C4-2B (cell line): Measurements from ENCODE around the gene PGBD5.
A peak's percentile ranks its signal among the peaks of the same experiment; 100 is the strongest.

Experiments used
- H3K27ac ChIP-seq: fragments of 450-650 bp; 2 replicates; pipeline ENCODE4 v1.5.1; 2017
- ZFX ChIP-seq: fragments of 450-650 bp; IDR thresholded peaks from 2 replicates; pipeline ENCODE4 v1.6.1; 2017
- TF ChIP-seq, protein P1 (sequence below): fragments of 450-650 bp; conservative IDR thresholded peaks from 2 replicates; pipeline ENCODE4 v1.5.1; 2017; ENCODE audit warnings: mild to moderate bottlenecking

PGBD5 gene

DNA sequence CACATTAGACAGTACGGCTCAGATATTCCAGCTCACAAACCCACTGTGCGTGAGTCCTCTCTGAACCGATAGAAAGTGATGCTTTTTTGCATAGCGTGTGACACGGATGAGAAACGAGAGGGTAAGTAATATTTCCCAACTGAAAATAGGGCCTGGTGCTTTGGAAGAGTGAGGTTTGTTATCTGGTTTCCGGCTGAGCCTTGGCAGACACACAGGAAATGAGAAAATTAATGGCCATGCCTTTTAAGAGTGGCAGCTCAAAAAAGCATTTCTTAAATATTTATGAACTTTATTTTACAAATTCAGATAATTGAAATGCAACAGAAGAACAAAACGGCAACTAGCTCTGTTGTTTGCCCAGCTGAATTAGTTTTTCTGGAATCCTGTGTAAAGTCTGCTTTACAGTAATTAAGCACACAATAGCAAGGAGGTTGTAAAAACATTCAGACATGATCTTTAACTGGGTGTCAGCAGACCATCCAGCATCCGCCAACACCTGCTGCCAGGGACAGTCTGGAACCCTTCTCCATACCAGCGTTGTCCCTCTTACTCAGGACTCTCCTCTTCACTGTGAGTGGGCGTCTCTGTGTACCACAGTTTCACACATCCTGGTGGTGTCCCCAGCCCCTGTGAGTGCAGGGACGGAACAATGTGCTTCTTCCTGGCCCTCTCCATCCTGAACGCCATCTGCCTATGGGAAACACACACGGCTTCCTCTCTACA, 155.4 kb downstream of the PGBD5 start:
- no peak overlapping the region for H3K27ac ChIP-seq
- TF ChIP-seq, protein P1, sequence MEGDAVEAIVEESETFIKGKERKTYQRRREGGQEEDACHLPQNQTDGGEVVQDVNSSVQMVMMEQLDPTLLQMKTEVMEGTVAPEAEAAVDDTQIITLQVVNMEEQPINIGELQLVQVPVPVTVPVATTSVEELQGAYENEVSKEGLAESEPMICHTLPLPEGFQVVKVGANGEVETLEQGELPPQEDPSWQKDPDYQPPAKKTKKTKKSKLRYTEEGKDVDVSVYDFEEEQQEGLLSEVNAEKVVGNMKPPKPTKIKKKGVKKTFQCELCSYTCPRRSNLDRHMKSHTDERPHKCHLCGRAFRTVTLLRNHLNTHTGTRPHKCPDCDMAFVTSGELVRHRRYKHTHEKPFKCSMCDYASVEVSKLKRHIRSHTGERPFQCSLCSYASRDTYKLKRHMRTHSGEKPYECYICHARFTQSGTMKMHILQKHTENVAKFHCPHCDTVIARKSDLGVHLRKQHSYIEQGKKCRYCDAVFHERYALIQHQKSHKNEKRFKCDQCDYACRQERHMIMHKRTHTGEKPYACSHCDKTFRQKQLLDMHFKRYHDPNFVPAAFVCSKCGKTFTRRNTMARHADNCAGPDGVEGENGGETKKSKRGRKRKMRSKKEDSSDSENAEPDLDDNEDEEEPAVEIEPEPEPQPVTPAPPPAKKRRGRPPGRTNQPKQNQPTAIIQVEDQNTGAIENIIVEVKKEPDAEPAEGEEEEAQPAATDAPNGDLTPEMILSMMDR = no peak
- TF ChIP-seq ZFX = no peak

DNA sequence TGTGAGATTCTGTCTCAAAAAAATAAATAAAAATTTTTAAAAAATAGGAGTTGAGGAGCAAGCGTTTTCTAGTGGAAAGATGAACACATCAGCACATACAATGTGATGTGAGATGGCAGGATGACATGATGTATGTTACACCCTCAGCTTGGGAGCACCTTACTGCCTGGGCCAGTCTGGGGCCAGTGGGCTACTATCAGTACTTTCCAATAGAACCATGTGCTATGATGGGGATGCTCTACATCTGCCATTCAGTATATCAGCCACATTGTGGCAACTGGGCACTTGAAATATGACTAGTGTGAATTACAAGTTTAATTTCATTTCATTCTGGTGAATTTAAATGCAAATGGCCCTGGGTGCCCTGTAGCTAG, 156.0 kb downstream of the PGBD5 start:
- no peak for TF ChIP-seq ZFX
- TF ChIP-seq, protein P1 = no peak
- no peak overlapping the region for H3K27ac ChIP-seq

DNA sequence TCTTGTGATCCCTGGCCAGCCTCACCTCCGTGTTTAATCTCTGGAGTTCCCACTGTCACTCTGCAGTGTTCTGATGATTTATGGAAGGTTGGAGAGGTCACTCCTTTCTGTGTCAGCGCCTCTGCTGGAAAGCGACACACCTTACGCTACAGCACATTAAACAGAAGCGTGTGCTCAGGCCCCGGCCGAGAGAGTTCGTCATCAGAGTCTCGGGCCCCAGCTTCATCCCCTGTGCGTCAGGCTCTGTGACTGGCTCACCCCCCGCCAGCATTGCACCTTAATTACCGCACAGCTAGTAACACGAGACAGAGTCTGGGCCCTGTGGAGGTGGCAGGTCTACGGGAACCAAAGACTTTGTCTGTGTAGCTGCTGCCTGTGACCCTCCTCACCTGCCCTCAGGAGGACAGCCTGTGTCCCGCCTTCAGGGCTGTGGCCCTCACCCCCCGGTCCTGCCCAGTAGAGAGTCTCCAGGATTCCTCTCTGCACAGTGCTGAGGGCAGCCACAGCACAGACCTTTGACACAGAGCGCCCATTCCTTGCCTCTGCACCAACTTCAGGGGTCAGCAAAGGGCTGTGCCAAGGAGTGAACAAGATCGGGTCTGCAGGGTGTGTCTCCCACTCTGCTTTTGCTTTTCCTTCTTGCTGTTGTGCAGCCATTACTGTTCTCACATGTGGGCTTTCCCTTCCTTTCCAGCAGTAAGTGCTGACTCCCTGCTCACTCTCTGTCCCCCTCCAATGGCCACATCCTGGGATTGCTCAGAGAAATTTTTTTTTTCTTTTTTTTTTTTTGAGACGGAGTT, 157.6 kb downstream of the PGBD5 start:
- peak overlapping the region; percentile 12; the same call in 1 of the 2 replicates for H3K27ac ChIP-seq
- TF ChIP-seq, protein P1 = peak; percentile 85
- no peak for TF ChIP-seq ZFX

DNA sequence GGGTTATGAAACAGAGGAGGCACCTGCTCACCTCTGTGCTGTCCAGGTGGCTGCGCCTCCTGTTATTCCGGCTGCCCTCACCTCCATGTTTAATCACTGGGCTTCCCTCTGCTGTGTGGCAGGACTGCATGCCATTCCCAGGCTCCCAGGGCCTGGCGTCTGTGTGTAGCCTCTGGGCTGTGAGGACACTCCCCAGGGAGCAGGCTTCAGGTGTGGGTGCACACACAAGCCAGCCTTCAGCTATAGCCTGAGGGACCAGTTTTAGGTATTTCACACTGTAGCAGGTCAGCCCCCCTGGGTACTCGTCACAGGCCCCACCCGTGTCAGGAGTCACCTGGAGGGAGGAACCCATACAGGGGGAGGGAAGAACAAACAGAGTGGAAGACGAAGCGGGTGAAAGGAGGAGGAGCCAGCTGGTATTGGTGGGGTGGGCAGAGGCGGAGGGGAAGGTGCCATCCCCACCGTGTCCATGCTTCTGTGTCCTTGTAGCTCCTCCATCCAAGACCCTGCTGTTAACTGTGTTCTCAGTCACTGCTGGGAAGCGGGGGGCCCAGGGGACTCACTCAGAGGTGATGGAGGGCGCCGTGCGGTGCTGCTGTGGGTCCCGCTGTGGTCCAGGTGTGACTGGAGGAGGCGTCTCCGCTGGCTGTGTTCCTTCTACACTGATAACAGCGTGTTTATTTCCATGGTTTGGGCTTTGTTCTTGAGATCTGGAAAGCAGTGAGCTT, 158.6 kb downstream of the PGBD5 start:
- TF ChIP-seq ZFX = no peak
- TF ChIP-seq, protein P1 = no peak
- no peak overlapping the region for H3K27ac ChIP-seq

DNA sequence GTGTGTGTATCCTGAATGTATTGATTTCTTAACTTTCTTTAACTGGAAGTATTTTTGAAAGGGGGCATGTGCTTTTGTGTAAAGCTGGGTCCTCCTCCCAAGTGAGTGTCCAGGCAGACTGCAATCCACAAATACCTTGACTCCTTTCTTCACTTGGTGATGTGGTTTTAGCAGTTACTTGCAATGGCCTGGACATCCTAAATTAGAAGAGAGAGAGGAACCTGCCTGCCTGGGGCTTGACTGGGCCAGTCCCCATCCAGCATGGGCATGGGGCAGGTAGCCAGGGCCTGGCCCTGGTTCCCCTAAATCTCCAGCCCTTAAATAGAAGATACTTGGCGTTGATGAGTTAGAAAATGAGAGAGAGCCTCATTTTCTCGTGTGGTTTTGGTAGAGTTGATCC, 159.7 kb downstream of the PGBD5 start:
- TF ChIP-seq, protein P1 = no peak
- no peak for TF ChIP-seq ZFX
- H3K27ac ChIP-seq = no peak overlapping the region

DNA sequence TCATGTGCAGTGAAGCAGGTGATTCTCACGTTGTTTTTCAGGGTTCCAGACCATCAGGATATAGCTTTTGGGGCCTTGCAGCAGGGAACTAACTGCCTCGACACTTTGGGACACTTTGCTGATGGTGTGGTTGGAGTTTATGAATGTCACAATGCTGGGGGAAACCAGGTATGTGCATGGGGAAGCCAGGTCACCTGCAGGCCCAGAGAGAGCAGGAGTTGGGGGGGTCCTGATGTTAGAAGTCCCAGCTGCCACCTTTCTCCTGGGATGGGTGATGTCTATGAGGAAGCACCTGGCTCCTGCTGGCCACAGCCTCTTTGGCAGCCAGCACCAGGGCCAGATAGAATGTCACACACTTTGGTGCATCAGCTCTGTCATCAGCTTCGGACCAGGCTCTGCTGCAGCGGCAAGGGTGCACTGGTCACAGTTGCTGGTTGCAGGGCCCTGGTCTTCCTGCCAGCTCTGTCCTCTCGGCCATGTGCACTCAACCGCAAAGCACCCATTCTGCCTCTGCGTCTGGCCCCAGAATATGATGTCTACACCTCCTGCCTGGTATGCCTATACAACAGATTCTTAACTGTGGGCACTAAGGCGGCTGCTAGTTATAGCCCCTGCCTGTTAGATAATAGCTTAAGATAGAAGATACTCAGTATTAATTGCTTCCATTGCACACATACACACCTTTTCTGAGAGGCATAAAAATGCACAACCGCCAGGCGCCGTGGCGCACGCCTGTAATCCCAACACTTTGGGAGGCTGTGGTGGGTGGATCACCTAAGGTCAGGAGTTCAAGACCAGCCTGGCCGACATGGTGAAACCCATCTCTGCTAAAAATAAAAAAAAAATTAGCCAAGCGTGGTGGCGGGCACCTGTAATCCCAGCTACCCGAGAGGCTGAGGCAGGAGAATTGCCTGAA, 160.7 kb downstream of the PGBD5 start:
- H3K27ac ChIP-seq = no peak overlapping the region
- TF ChIP-seq, protein P1 = no peak
- no peak for TF ChIP-seq ZFX
